Pulmonary artery endothelial cell (primary cell): ENCODE data around the gene RWDD1. TPM values are rescaled to one million over a fixed set of nuclear protein-coding genes. Genes with fewer than 3 reads are reported as not detected.
"Not testable (repeated sequence)": the region's sequence is repeated elsewhere in the genome, so short reads cannot be mapped to it uniquely, and the experiment has no call there.

Experiments
- DNase-seq: peaks from one replicate; pipeline ENCODE4 v3.0.0-alpha.2; 2011; ENCODE audit warnings: low read depth, low spot score
- total RNA-seq: library from RNA; depleted of rRNA; stranded (reverse); fragments of >200 nt; gene quantifications from 2 replicates; pipeline ENCODE4 v1.2.3, GENCODE V29; 2014

RWDD1 gene
- total RNA-seq, 1 donor from 2014 or later, result 25.9 TPM

DNA sequence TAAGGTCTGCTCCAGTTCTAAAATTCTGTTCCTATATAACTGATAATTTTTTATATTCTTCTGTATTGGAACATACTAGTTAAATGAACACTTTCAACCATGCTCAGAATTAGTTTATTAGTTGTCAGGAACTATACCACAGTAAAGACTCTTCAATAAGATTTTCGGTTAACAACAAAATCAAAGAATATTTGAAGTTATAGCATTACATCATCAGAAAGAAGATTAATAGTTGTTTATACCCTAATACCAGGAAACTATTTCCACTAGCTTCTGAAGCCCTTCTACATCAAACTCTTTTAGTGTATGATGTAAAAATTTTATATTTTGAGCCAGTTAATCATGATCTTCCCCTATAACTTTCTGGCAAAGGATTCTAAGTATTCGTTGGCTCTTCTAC lies 11.2 kb upstream of the RWDD1 start:
- no peak for DNase-seq

DNA sequence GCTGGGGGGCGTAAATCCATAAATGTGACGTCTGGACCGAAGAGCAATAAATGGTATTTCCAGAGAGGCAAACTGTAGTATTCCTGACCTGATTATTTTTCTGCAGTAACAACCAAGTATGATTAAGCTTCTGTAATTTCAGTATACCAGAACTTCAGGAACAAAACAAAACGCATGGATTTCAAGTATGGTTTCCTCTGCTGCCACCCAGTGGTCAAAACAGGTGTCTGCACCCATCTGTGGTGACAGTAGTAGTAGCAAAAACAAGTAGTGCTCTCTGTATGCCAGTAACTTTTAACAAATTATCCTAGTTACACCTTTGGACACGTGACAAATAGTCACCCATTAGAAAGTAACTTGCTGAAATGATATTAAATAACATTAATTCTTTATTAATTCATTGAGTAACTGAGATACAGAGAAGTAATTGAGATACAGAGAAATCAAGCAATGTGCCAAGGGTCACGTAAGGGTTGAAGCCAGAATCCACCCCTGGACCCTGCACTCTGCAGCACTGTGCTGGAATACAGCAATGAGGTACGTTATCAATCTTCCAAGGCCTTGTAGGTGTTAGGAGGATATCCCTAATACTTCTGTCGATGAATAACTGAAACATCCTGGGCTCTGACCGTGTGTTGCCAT lies 9.8 kb upstream of the RWDD1 start:
- DNase-seq, result no peak

GRCh38 chr6:116562019-116562403 lies 9.3 kb upstream of the RWDD1 start:
- no peak for DNase-seq

DNA sequence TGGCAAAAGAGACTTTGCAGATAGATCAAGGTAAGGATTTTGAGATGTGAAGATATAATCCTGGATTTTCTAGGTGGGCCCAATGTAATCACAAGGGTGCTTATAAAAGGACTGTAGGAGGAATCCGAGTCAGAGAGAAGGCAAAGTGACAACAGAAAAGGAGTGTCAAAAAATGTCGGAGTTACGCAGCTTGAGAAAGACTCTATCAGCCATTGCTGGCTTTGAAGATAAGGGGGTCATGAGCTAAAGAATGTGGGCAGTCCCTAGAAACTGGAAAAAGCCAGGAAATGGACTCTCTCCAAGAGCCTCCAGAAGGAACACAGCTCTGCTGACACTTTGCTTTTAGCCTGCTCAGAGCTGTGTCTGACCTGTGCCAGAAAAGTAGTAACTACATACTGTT lies 8.7 kb upstream of the RWDD1 start:
- no peak for DNase-seq

DNA sequence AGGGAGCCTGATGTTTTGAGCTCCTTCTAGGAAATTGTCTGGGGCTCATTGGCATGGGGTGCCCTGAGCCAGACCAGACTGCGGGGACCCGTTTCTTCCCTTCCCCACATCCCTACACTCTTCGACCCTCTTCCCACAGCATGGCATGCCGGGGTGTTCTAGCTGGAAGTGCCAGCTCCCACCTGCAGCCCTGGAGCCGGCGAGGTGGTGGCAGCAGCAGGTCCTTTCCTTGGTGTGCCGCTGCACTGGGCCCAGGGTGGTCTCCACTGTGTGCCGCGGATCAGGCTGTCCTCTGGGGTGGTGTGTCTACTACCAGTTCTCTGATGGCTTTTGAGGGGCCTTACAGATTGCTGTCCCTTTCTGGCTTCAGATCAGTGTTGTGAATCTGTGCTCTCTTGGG lies 7.5 kb upstream of the RWDD1 start:
- DNase-seq, result no peak

GRCh38 chr6:116564311-116564710 lies 7.0 kb upstream of the RWDD1 start:
- no peak for DNase-seq

GRCh38 chr6:116564921-116565872 lies 6.1 kb upstream of the RWDD1 start:
- DNase-seq, result no peak

DNA sequence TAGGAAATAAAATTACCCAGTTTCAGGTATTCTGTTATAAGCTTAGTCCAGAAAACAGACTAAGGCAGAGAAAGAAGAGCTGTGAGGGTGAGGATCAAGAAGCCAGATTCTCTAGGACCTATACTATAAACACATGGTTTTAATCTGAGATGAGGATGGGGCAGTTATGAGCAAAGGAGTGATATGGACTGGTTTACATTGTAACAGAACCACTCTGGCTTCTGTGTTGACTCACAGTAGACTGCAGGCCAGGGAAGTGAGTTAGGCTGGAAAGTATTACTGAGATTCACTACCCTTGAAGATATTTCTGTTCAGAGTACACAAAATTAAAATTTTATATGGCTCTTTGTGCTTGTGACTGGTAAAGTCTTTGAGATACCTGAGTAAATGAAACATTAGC lies 3.2 kb upstream of the RWDD1 start:
- no peak for DNase-seq

- no peak for DNase-seq
Observed at GRCh38 chr6:116568821-116569755, 2.2 kb upstream of the RWDD1 start.

DNA sequence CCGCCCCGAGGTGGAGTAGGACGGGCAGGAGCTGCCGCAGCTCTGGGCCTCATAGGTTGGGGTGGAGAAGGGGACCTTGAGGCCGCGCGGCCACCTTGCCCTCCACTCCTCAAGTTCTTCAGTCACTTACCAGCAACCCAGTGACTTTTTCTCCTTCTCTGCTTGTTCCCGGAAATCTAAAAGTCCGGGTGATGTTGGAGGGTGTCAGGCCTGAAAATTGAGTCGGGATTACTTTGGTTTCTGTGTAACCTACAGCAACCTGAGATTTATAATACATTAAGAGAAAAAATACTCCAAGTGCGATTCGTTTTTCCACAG lies 338 bp downstream of the RWDD1 start:
- DNase-seq, result no peak

DNA sequence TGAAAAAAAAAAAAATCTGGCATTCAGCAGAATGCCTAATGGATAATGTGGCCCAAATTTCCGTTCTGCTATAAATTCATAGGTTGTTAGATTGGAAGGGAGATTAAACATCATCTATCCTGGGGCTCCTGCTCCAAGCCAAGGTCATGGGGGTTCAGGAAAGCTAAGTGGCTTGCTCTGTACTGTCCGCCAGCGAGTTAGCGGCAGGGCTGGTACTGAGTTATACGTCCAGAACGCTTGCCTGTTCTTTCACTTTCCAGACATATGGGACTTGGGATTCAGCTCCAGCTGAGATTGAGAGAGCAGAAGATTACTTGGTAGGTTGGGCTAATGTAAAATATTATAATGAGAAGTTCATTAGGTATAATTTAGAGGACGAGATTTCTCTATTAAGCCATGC lies 858 bp downstream of the RWDD1 start:
- no peak for DNase-seq

DNA sequence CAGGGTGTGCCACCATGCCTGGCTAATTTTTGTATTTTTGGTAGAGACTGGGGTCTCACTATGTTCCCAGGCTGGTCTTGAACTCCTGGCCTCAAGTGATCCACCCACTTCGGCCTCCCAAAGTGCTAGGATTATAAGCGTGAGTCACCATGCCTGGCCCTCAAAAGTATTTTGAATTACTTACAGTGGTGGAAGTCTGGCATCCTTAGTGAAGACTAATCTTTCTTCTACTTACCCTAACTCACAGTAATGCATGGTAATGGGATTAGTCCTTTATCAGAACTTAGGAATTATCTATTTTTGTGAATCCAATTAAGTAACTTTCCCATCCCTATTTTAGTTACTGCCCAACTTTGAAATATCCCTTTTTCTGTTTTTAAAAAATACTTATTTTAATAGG lies 3.9 kb downstream of the RWDD1 start:
- DNase-seq, result no peak

DNA sequence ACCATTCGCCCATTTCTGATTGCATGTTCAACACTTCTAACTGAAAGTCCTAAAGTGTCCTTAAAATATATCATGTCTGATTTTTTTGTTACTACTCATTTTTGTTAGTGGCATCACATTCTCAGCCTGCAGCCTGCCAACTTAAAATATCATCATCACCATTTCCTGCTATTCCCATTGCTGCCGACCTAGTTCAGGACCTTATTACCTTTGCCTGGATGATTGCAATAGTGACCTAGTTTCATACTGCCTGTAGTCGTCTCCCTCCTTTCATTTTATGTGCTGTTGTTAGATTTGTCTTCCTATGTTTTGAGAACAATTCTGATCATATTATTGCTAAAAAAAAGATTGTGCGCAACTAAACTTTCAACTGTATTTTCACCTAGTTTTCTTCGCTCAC lies 6.2 kb downstream of the RWDD1 start:
- no peak for DNase-seq

DNA sequence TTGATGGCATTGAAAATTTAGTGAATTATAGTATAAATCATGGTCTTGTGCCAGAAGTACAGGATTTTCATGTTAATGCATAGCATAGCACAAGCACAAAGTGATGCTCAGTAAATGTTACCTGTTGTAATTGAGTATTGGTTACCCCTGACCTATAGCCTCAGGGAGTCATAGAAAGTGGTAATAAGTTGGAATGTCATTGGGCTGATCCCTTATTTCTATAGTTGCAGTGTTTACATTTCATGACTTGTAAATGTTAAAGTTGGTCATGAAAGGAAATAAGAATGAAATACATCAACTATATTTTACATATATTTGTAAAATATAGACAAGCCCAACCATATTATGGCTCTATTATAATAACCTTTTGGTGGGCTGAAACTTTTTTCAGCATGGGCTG lies 7.0 kb downstream of the RWDD1 start:
- no peak for DNase-seq

GRCh38 chr6:116579143-116579542 lies 7.8 kb downstream of the RWDD1 start:
- no peak for DNase-seq

- no peak for DNase-seq
Observed at GRCh38 chr6:116580198-116580597, 8.9 kb downstream of the RWDD1 start.

DNA sequence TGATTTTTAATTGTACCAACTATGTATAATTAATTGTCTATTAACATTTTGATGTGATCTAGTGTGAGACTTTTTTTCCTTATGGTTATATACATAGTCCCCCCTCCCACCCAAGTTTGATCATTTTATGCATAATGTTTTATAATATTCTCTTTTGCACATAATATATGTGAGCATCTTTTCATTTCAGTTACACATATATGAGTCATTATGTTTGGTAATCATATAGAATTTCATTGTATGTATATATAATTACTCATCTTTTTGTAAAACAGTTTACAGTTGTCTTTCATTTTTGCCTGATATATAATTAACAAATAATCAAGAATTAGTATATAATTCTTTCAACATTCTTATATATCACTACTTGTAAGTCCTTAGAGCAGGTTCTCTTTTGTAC lies 15.0 kb downstream of the RWDD1 start:
- no peak for DNase-seq

DNA sequence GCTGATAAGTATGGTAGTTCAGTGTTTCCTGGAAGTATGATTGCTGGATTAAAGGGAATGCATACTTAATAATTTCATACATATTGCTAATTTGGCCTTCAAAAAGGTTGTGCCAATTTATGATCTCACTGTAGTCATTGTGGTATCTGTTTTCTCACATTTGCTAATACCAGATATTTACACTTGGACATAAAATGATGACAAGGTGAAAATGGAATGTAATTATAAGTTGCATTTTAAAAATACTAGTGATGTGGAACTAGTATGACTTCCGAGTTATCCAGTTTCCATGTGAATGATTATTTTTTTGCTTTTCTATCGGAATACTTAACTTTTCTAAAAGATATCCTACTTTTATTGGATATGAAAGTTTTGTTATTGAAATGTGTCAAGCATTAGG lies 15.4 kb downstream of the RWDD1 start:
- DNase-seq, result no peak

- no peak for DNase-seq
Observed at GRCh38 chr6:116595247-116595646, 23.9 kb downstream of the RWDD1 start.

DNA sequence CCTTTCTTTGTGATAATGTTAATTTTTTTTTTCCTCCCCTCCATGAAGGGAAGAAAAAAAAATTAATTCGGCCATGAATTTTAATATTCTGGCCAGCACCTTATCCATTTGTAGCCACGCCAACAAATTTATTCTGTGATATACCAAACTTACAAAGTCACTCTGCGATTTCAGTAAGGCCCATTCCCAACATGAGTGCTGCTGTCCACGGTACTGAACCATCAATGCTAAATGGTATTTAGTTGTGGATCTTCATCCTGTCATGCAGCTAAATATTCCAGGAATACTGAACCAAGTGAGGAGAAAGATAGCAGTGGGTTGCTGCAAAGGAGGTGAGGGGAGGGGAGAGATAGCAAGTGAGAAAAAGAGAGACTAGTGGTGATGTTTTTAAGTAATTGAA lies 25.5 kb downstream of the RWDD1 start:
- no peak for DNase-seq

DNA sequence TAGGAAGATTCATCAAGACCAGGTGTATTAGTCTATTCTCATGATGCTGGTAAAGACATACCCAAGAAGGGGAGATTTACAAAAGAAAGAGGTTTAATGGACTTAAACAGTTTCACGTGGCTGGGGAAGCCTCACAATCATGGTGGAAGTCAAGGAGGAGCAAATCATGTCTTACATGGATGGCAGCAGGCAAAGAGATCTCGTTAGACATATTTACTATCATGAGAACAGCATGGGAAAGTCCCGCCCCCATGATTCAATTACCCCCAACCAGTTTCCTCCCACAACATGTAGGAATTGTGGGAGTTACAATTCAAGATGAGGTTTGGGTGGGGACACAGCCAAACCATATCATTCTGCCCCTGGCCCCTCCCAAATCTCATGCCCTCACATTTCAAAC lies 32.6 kb downstream of the RWDD1 start:
- DNase-seq, result not testable (repeated sequence)

GRCh38 chr6:116604868-116605267 lies 33.6 kb downstream of the RWDD1 start:
- not testable (repeated sequence) for DNase-seq
